Activated CD4-positive, CD25-positive, alpha-beta regulatory T cell treated with anti-CD3 and anti-CD28 coated beads, Interleukin-2, amount 50 U/mL, for 16 hours (primary cell): ENCODE results near the gene ASIC2.

ENCODE experiments used
- DNase-seq: peaks from one replicate; pipeline ENCODE4 v3.0.0-alpha.2; 2020; ENCODE audit warnings: low read depth, low spot score

ASIC2 gene

GRCh38 chr17:33071656-33072055, 221.4 kb downstream of the ASIC2 start:
- no peak for DNase-seq

- no peak for DNase-seq
Observed at GRCh38 chr17:33057564-33057963, 235.5 kb downstream of the ASIC2 start.

GRCh38 chr17:33056399-33057146, 236.5 kb downstream of the ASIC2 start:
- DNase-seq: no peak

GRCh38 chr17:33055746-33056145, 237.3 kb downstream of the ASIC2 start:
- no peak for DNase-seq

- DNase-seq: no peak
Observed at GRCh38 chr17:33055171-33055611, 237.9 kb downstream of the ASIC2 start.

GRCh38 chr17:33054412-33054811, 238.7 kb downstream of the ASIC2 start:
- no peak for DNase-seq

- DNase-seq: no peak
Observed at GRCh38 chr17:33053676-33054075, 239.4 kb downstream of the ASIC2 start.

GRCh38 chr17:33052856-33053255, 240.2 kb downstream of the ASIC2 start:
- DNase-seq: no peak

- no peak for DNase-seq
Observed at GRCh38 chr17:33050611-33051140, 242.4 kb downstream of the ASIC2 start.

GRCh38 chr17:33049781-33050414, 243.2 kb downstream of the ASIC2 start:
- DNase-seq: no peak

GRCh38 chr17:33046361-33047255, 246.5 kb downstream of the ASIC2 start:
- no peak for DNase-seq

GRCh38 chr17:33045216-33045615, 247.9 kb downstream of the ASIC2 start:
- DNase-seq: no peak

GRCh38 chr17:33044771-33045170, 248.3 kb downstream of the ASIC2 start:
- DNase-seq: no peak

GRCh38 chr17:33040461-33040860, 252.6 kb downstream of the ASIC2 start:
- no peak for DNase-seq

- no peak for DNase-seq
Observed at GRCh38 chr17:33039874-33040273, 253.2 kb downstream of the ASIC2 start.

GRCh38 chr17:33038740-33039139, 254.4 kb downstream of the ASIC2 start:
- no peak for DNase-seq

GRCh38 chr17:33033176-33033575, 259.9 kb downstream of the ASIC2 start:
- no peak for DNase-seq

GRCh38 chr17:33028778-33029177, 264.3 kb downstream of the ASIC2 start:
- DNase-seq: no peak

- no peak for DNase-seq
Observed at GRCh38 chr17:33028061-33028460, 265.0 kb downstream of the ASIC2 start.

- DNase-seq: no peak
Observed at GRCh38 chr17:33024688-33025486, 268.2 kb downstream of the ASIC2 start.

- DNase-seq: no peak
Observed at GRCh38 chr17:33023790-33024189, 269.3 kb downstream of the ASIC2 start.
